Measurements from ENCODE around the gene SMC1B. TPM values are rescaled to one million over a fixed set of nuclear protein-coding genes. Genes with fewer than 3 reads are reported as not detected.

The SMC1B gene
- total RNA-seq, 2 donors from 2014 or later: not detected

- 76 to 90% methylated on average over 12 of the region's 12 CpGs for WGBS, 2 donors
- Histone ChIP-seq H3K27ac (peak overlapping the region in 2 of 4 donors; percentile 44 to 45), H3K27me3 (no peaks in the 10 kb centered on the region), H3K9me3 (no peaks in the 10 kb centered on the region), H3K36me3 (replicated peaks in 1 of 2; ENCODE audit: insufficient read depth in 1 of 2, low read depth in 2 of 2) (no peaks in the 10 kb centered on the region), H3K4me3 (no peak overlapping the region), H3K4me1 (peaks cover 21% of the 10 kb centered on the region)
- DNase-seq: no peak
- no peak for ATAC-seq
- intact Hi-C loops (cut with DNase I): no loop called here
- TF ChIP-seq POLR2A (IDR thresholded peaks at IDR 0.05) (no peak), CTCF (IDR thresholded peaks at IDR 0.05) (no peak)
Observed at GRCh38 chr22:45318558-45319323, 94.7 kb downstream of the SMC1B start.

- intact Hi-C loops (cut with DNase I): no loop called here
Observed at GRCh38 chr22:45318168-45318557, 95.2 kb downstream of the SMC1B start.

GRCh38 chr22:45317551-45318167 lies 95.7 kb downstream of the SMC1B start:
- DNase-seq: no peak
- no peaks in the 10 kb centered on the region for H3K27me3 ChIP-seq
- intact Hi-C loops (cut with DNase I): no loop called here
- peak overlapping the region in 2 of 4 donors; percentile 3 to 45 for H3K27ac ChIP-seq
- TF ChIP-seq CTCF (IDR thresholded peaks at IDR 0.05) (no peak), POLR2A (IDR thresholded peaks at IDR 0.05) (no peak)
- peaks cover 21% of the 10 kb centered on the region for H3K4me1 ChIP-seq
- ATAC-seq: peak; percentile 22
- H3K4me3 ChIP-seq: no peak overlapping the region
- no peaks in the 10 kb centered on the region for H3K9me3 ChIP-seq
- WGBS, 2 donors: 64 to 70% methylated on average over 19 of the region's 19 CpGs
- no peaks in the 10 kb centered on the region for H3K36me3 ChIP-seq (replicated peaks in 1 of 2; ENCODE audit: insufficient read depth in 1 of 2, low read depth in 2 of 2)

More at GRCh38 chr22:45318168-45318557, 95.2 kb downstream of the SMC1B start:
- H3K27ac ChIP-seq: peak overlapping the region in 2 of 4 donors; percentile 3 to 45
- H3K4me1 ChIP-seq: peaks cover 21% of the 10 kb centered on the region
- H3K36me3 ChIP-seq (replicated peaks in 1 of 2; ENCODE audit: insufficient read depth in 1 of 2, low read depth in 2 of 2): no peaks in the 10 kb centered on the region
- WGBS, 2 donors: 34 to 39% methylated on average over 8 of the region's 8 CpGs
- TF ChIP-seq POLR2A (IDR thresholded peaks at IDR 0.05): no peak
- no peak for TF ChIP-seq CTCF (IDR thresholded peaks at IDR 0.05)
- no peak overlapping the region for H3K4me3 ChIP-seq
- DNase-seq: peak; percentile 53 to 73 (median 70)
- ATAC-seq: peak; percentile 50
- no peaks in the 10 kb centered on the region for H3K27me3 ChIP-seq
- H3K9me3 ChIP-seq: no peaks in the 10 kb centered on the region

GRCh38 chr22:45316796-45317526 lies 96.4 kb downstream of the SMC1B start:
- DNase-seq (no peak), ATAC-seq (no peak)
- Histone ChIP-seq H3K4me1 (peaks cover 21% of the 10 kb centered on the region), H3K27me3 (no peaks in the 10 kb centered on the region), H3K9me3 (no peaks in the 10 kb centered on the region), H3K36me3 (replicated peaks in 1 of 2; ENCODE audit: insufficient read depth in 1 of 2, low read depth in 2 of 2) (no peaks in the 10 kb centered on the region), H3K4me3 (no peak overlapping the region), H3K27ac (peak overlapping the region in 1 of 4 donors; percentile 3)
- TF ChIP-seq CTCF (IDR thresholded peaks at IDR 0.05) (no peak), POLR2A (IDR thresholded peaks at IDR 0.05) (no peak)
- WGBS, 2 donors: 86 to 88% methylated on average over 9 of the region's 9 CpGs
- intact Hi-C loops (cut with DNase I): no loop called here
